Daoy (cell line): ENCODE data around the gene EHMT2. TPM values are rescaled to one million over a fixed set of nuclear protein-coding genes. Genes with fewer than 3 reads are reported as not detected.
"Not testable (repeated sequence)": the region's sequence is repeated elsewhere in the genome, so short reads cannot be mapped to it uniquely, and the experiment has no call there.

Source experiments
- DNase-seq: peaks from one replicate; pipeline ENCODE4 v3.0.0-alpha.2; 2015; ENCODE audit warnings: low read depth
- total RNA-seq: library from RNA; depleted of rRNA; stranded (reverse); fragments of >200 nt; shearing (Covaris generic); gene quantifications from 2 replicates; pipeline ENCODE4 v1.2.3, GENCODE V29; 2014; rRNA removed

The EHMT2 gene
- 72.8 and 80.6 TPM in 2 replicates for total RNA-seq

DNA sequence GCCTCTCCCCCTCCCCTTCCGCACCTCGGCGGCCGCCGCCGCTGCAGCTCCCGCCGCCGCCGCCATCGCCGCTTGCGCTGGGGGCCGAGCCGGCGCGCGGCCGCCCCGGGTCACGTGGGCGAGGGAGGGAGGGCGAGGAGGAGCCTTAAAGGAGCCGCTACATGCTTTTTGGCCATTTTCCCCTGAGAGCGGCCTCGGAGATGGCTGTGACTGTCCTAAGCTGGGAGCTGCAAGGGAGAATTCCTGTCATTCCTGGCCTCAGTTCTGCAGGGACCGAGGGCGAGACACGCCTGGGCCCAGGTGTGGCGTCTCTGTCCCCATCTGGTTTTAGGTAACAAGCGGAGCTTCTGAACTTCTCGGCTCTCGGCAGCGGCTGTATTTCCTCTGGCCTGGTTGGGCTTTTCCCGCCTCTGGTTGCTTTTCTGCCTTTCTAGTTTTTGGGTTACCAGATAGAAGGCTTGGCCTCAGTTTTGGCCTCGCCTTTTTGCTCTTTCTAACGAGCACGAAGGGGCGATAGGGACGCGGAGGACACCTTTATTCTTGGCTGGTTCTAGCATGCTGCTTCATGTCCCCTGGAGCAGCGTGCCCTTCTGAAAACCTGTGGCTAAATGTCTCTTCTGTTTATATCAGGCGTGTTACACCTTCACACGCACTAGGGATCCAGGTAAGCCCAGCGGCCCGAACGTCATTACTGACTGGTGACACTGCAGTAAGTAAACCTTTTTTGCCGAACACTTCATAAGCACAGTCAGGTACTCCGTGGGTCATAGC, at the start of gene EHMT2:
Gene EHMT2 (minus strand): TSS at position 87 of the 771 bp plus-strand sequence. CDS start 21 bp downstream, at position 66.
- DNase-seq = peak; percentile 94

DNA sequence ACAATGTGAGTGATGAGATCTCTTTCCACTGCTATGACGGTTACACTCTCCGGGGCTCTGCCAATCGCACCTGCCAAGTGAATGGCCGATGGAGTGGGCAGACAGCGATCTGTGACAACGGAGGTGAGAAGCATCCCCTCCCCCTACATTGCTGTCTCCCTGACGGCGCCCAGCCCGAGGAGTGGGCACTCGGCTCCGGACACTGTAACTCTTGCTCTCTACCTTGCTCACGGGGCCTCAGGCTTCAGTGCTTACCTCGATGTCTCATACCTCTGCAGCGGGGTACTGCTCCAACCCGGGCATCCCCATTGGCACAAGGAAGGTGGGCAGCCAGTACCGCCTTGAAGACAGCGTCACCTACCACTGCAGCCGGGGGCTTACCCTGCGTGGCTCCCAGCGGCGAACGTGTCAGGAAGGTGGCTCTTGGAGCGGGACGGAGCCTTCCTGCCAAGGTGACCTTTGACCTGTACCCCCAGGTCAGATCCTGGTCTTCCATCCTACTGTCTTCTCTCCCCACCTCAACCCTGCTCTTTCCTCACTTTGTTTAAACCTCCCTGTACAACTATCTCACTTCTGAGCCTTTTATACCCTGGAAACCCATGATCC, 49.7 kb upstream of the EHMT2 start:
- DNase-seq = no peak

DNA sequence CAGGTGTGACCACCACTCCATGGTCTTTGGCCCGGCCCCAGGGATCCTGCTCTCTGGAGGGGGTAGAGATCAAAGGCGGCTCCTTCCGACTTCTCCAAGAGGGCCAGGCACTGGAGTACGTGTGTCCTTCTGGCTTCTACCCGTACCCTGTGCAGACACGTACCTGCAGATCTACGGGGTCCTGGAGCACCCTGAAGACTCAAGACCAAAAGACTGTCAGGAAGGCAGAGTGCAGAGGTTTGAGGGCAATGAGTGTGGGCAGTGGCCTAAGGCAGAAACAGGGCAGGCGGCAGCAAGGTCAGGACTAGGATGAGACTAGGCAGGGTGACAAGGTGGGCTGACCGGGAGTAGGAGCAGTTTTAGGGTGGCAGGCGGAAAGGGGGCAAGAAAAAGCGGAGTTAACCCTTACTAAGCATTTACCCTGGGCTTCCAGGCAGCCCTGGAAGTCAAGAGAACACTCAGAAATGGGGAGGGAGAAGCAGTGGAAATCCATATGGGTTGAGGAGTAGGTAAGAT, 48.9 kb upstream of the EHMT2 start:
- no peak for DNase-seq

DNA sequence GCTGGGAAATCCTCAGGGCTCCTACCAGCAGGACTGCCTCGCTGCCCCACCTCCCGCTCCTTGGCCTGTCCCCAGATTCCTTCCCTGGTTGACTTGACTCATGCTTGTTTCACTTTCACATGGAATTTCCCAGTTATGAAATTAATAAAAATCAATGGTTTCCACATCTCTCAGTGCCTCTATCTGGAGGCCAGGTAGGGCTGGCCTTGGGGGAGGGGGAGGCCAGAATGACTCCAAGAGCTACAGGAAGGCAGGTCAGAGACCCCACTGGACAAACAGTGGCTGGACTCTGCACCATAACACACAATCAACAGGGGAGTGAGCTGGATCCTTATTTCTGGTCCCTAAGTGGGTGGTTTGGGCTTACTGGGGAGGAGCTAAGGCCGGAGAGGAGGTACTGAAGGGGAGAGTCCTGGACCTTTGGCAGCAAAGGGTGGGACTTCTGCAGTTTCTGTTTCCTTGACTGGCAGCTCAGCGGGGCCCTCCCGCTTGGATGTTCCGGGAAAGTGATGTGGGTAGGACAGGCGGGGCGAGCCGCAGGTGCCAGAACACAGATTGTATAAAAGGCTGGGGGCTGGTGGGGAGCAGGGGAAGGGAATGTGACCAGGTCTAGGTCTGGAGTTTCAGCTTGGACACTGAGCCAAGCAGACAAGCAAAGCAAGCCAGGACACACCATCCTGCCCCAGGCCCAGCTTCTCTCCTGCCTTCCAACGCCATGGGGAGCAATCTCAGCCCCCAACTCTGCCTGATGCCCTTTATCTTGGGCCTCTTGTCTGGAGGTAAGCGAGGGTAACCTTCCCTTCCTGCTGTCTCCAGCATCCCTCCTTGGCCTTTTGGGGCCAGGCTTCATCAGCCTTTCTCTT, 48.2 kb upstream of the EHMT2 start, which contains the start of gene CFB:
Gene CFB (plus strand): TSS at position 589 of the 863 bp plus-strand sequence. CDS start 127 bp downstream, at position 716.
- DNase-seq = peak; percentile 92

DNA sequence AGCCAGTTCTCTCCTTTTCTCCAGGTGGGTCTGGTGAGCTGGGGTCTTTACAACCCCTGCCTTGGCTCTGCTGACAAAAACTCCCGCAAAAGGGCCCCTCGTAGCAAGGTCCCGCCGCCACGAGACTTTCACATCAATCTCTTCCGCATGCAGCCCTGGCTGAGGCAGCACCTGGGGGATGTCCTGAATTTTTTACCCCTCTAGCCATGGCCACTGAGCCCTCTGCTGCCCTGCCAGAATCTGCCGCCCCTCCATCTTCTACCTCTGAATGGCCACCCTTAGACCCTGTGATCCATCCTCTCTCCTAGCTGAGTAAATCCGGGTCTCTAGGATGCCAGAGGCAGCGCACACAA, 47.6 kb upstream of the EHMT2 start:
- no peak for DNase-seq

DNA sequence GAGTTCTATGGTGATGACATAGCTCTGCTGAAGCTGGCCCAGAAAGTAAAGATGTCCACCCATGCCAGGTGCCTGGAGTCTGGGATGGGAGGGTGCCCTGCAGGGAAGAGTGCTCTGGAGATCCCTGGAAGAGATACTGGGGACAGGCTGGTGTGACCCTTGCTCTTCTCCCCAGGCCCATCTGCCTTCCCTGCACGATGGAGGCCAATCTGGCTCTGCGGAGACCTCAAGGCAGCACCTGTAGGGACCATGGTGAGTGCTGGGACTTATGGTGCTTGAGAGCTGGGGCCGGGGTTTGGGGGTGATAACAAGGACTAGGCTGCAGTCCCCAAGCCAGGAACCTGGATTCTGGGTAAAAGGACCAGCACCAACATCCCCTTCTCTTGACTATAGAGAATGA, 46.2 kb upstream of the EHMT2 start:
- no peak for DNase-seq

DNA sequence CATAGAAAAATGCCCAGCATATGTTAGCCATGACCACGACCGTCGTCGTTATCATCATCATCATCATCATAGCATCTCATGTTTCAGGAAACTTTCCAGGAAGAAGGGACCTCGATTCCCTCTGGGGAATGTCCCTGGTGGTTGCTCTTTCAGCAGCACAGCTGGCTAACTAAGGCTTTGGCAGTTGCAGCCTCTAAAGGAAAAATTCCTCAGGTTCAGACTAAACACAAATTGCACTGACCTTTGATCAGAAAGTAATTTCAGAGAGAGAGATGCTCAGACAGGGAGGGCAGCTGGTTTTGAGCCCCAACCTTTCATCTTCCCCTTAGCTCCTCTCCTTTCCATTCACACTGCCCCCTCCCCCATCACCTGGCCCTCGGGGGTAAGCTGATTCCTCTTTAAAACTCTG, 42.8 kb upstream of the EHMT2 start:
- peak; percentile 33 for DNase-seq

DNA sequence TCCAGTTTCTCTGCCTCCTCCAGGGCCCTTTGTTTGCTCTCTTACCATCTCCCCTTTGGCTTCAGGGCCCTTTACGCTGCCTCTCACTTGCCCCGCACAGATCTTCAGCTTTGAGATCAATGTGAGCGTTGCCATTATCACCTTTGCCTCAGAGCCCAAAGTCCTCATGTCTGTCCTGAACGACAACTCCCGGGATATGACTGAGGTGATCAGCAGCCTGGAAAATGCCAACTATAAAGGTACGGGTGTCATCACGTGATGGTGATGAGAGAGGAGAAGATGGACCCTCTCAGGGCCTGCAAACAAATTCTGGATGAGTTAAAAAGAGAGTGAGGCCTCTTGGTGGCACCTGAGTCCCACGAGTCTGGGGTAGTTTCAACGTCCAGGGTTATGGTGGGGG, 38.3 kb upstream of the EHMT2 start:
- no peak for DNase-seq

DNA sequence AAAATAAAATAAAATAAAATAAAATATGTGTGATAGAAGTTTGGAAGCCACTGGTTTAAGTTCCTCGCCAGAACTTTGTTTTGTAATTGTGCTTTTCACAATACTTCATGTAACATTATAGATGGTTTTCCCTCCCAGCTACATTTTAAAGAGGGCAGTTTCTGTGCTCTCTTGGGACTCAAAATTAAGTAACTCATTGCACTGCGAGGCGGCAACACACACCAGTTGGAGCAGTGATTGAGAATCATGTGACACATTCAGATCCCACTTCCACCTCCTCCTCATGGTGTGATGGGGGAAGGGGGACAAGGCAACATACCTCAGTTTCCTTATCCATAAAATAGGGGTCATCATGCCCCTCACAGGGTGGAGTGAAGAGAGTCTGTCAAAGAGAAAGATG, 37.5 kb upstream of the EHMT2 start:
- no peak for DNase-seq

DNA sequence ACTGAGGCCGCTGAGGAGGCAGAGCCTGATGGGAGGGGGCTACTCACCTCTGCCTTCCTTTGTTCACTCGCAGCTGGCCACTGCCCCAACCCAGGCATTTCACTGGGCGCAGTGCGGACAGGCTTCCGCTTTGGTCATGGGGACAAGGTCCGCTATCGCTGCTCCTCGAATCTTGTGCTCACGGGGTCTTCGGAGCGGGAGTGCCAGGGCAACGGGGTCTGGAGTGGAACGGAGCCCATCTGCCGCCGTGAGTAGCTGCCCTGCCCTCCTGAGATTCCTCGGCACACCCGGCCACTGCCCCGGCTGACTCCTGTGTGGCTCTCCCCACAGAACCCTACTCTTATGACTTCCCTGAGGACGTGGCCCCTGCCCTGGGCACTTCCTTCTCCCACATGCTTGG, 36.0 kb upstream of the EHMT2 start:
- no peak for DNase-seq

DNA sequence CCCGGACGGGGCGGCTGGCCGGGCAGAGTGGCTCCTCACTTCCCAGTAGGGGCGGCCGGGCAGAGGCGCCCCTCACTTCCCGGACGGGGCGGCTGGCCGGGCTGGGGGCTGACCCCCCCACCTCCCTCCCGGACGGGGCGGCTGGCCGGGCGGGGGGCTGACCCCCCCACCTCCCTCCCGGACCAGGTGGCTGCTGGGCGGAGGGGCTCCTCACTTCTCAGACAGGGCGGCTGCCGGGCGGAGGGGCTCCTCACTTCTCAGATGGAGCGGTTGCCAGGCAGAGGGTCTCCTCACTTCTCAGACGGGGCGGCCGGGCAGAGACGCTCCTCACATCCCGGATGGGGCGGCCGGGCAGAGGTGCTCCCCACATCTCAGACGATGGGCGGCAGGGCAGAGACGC, 34.6 kb upstream of the EHMT2 start:
- not testable (repeated sequence) for DNase-seq

DNA sequence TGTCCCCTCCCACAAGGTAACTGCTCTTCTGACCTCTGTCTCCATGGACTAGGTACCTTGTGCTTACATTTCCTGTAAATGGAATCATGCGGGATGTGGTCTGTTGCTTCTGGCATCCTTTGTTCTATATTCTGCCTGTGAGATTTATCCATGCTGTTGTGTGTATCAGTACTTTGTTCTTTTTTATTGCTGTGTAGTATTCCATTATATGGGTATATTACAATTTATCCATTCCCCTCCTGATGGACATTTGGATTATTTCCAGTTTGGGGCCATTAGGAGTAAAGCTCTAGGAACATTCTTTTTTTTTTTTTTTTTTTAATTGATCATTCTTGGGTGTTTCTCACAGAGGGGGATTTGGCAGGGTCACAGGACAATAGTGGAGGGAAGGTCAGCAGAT, 33.5 kb upstream of the EHMT2 start:
- no peak for DNase-seq

DNA sequence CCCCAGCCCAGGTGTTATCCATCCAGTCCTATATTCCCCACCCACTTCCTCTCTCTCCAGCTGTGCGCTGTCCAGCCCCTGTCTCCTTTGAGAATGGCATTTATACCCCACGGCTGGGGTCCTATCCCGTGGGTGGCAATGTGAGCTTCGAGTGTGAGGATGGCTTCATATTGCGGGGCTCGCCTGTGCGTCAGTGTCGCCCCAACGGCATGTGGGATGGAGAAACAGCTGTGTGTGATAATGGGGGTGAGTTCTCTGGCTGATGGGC, 31.1 kb upstream of the EHMT2 start:
- no peak for DNase-seq

DNA sequence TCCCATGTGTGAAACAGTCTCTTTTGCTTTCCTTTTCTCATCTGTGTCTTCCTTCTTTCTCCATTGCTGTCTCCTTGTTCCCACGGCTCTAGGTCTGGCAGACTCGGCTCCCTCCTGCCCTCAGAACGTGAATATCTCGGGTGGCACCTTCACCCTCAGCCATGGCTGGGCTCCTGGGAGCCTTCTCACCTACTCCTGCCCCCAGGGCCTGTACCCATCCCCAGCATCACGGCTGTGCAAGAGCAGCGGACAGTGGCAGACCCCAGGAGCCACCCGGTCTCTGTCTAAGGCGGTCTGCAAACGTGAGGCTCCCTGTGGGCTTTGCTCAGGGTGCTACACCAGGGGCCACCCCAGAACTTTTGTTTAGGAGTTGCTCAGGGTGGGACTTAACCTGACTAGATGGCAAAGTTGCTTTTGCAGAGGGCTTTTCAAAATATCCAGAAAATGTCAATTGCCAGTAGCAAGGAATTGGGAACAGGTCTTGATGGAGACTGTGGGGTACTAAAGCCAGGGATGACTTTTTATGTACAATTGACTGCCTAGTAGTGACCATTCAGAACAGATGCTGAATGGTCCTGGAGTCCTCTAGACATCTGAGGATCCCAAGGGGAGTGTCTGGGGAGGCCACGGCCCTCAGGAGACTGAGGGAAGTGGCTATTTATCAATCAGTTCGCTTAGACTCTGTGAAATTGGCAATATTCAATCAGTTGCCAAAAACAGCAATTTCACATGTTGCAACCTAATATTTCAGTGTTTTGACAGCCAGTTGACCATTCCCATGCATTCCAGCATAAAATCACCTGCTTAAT, 30.6 kb upstream of the EHMT2 start:
- DNase-seq = no peak

DNA sequence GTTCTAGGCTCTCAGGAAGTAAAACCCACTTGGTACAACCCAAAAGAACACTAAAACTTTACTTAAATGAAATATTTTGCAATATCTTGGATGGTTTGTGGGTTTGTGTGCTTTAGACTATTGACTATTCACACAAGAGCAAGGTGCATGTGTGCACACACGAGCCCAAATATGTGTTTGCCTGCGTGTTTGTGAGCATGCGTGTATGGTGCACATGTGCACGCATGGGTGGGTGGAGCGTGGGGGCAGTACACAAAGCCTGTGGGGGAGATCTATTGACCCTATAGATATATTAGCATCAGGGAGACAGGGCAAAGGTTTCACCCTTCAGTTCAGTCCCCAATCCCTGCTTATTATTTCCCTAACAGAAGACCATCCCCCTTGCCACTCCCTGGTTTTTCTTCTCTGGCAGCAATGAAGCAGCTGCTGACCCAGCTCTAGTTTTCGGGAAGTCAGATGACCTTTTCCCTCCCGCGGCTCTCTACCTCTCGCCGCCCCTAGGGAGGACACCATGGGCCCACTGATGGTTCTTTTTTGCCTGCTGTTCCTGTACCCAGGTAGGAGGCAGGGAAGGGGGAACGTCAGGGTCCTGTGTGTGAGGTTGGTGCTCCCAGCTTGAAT, 29.9 kb upstream of the EHMT2 start, which contains the start of gene C2:
Gene C2 (plus strand): TSS at position 476 of the 621 bp plus-strand sequence. CDS start 36 bp downstream, at position 512.
- DNase-seq = no peak

DNA sequence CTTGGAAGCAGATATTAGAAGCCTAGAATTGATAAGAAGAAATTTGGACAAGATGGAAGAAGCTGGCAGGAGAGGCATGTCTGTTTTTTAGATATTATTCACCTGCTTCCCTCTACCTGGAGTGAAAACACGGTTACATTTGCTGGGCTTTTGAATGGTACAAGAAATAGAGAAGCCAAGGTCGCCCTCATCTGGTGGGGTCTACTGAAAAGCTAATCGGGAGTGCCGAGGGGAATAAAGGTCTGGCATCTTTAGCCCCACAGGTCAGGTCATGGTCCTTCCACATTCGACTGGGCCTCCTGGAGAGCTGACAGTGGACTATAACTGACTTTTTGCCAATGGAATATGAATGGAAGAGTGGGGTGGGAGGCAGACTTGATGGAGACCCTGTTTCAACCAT, 25.4 kb upstream of the EHMT2 start:
- no peak for DNase-seq

DNA sequence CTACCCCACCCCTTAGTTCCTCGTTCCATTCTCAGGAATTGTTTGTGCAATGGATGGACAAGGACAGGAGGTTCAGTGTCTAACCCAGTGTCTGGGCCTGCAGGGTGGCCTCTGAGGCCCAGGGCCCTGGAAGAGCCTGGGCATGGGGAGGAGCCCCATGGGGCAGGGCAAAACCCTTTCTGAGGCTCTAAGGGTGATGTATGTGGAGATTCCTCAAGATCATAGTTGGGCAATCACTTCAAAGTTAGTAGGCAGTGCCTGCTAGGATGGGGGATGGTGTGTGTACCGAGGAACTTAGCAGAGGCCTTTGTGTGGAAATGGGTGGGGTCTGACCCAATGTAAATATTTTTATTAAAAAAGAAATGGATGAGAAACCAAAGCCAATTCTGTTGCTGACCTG, 23.3 kb upstream of the EHMT2 start:
- DNase-seq = no peak

DNA sequence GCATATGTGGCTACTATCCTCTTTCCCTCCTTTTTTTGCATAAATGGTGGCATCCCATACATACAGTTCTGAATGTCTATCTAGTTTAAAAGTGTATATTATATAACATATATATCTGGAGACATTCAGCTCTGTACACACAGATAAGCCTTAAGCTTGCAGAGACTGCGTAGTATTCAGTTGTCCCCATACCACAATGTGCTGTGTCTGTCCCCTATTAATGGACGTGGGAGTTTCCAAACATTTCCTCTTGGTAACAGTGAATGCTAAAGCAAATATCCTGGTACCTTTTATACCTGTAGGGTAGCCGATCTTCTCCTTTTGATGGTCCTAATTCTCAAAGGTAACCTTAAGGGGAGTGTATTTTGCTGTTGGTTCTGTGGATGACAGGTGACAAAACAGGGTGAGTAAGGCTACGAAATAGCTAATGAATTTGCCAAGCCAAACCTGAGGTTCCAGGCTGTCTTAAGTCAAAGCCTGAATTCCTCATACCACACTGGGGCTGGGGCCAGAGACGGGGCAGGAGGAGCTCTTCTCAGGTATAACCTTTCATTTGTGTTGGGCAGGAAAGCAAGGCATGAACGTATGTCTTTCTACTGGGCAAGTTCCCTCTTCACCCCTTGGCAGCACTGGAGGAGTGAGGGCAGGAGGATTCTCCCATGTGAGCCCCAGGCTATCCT, 22.3 kb upstream of the EHMT2 start:
- DNase-seq = no peak

DNA sequence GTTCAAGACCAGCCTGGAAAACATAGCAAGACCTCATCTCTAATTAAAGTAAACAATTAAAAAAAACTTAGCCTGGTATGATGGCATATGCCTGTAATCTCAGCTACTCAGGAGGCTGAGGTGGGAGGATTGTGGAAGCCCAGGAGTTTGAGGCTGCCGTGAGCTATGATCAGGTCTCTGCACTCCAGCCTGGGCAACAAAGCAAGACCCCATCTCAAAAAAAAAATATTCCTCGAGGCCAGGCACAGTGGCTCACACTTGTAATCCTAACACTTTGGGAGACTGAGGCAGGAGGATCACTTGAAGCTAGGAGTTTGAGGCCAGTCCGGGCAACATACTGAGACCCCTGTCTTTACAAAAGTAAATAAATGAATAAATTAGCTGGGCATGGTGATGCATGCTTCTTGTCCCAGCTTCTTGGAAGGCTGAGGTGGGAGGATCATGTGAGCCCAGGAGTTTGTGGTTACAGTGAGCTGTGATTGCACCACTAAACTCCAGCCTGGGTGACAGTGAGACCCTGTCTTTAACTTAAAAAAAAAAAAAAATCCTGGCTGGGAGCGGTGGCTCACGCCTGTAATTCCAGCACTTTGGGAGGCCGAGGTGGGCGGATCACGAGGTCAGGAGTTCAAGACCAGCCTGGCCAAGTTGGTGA, 20.7 kb upstream of the EHMT2 start:
- no peak for DNase-seq

DNA sequence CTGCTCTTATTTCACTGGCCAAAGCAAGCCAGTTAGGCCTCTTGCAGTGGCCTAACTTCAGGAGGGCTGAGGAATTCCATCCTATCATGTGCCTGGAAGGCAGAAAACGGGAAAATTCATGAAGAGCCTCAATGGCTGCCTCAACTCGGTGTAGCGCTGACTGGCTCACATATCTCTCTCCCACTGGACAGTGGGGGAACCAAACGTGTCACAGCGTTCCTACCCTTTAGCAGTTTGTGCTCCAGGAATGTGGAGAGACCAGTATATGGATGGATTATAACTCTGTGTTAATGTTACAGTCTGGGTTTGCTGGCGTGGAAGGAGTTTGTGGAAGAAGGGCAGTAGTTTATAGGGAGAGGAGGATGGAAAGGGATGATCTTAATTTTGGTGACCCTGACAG, 18.3 kb upstream of the EHMT2 start:
- DNase-seq = no peak
